Ovary (tissue), 9 donors: Measurements from ENCODE around the gene FOXN1. TPM values are rescaled to one million over a fixed set of nuclear protein-coding genes. Genes with fewer than 3 reads are reported as not detected.
"Not testable (repeated sequence)": the region's sequence is repeated elsewhere in the genome, so short reads cannot be mapped to it uniquely, and the experiment has no call there.

Experiments used
- DNase-seq, 5 donors: peaks; one replicate each; pipeline ENCODE4 v3.0.0-alpha.2; 2019 to 2020
- H3K27ac ChIP-seq, 2 donors: fragments of 200-600 bp; one replicate each; pipeline versions ENCODE4 v1.5.1 to v1.8.0; 2019 to 2022
- H3K27me3 ChIP-seq: fragments of 200-600 bp; one replicate; pipeline ENCODE4 v1.8.0; 2022
- H3K36me3 ChIP-seq: fragments of 200-600 bp; sonication (generic); one replicate; pipeline ENCODE4 v1.5.1; 2019
- H3K4me1 ChIP-seq: one replicate; pipeline ENCODE4 v1.8.1; 2013; ENCODE audit warnings: mild to moderate bottlenecking, moderate library complexity; ENCODE audit not compliant: insufficient read depth
- H3K4me3 ChIP-seq: fragments of 200-600 bp; sonication (generic); one replicate; pipeline ENCODE4 v1.5.1; 2017
- H3K9me3 ChIP-seq, 2 donors: fragments of 200-600 bp in 1 of 2; sonication (generic) in 1 of 2; one replicate each; pipeline versions ENCODE4 v1.5.1 to v1.8.1; 2013 to 2019; ENCODE audit warnings: mild to moderate bottlenecking in 1 of 2, moderate library complexity in 1 of 2
- EP300 ChIP-seq: sonication (generic); formaldehyde crosslinking; IDR thresholded peaks from one replicate; pipeline ENCODE4 v1.6.1; 2017; ENCODE audit warnings: antibody characterized with exemption
- POLR2A ChIP-seq: fragments of 450-650 bp; IDR thresholded peaks from one replicate; pipeline ENCODE4 v1.6.1; 2017; ENCODE audit warnings: antibody characterized with exemption, mild to moderate bottlenecking, moderate library complexity
- WGBS, 3 donors: extraction: QIAGEN DNeasy Blood & Tissue Kit in 1 of 3; methylation state at CpG; one replicate each; pipeline versions ENCODE4 v1.1.5 to v1.1.7; 2013 to 2017; 5-methylcytosine and 5-hydroxymethylcytosine counted together
- intact Hi-C, 4 donors: fragments of 100-400 bp; cut with DNase I; formaldehyde crosslinking; loops; one replicate each; pipeline versions ENCODE4 v1.11.0 to v1.15.1; 2022 to 2023
- polyA plus RNA-seq, 2 donors: library from polyadenylated mRNA; stranded (reverse); fragments of 200-250 nt in 1 of 2; fragments of 350-450 nt in 1 of 2; fragmentation: Illumina TruSeq in 1 of 2; extraction: RNeasy Lipid Tissue Mini Kit (QIAGEN cat#74804) in 1 of 2; gene quantifications; one replicate each; pipeline ENCODE4 v1.2.3, GENCODE V29; 2013 to 2014
- total RNA-seq, 7 donors: library from RNA; depleted of rRNA in 2 of 7; stranded (reverse); fragments of >200 nt in 2 of 7; fragmentation: NEBNext Ultra II Directional in 3 of 7; extraction: Animal tissue kit (Norgen Biotek cat#: 25700) in 3 of 7; gene quantifications; one replicate each; pipeline versions ENCODE4 v1.1.0 to v1.2.4, GENCODE V29; 2016 to 2023
- TF ChIP-seq, protein P1 (sequence below), 3 donors: fragments of 450-650 bp in 2 of 3; fragments of 200-600 bp in 1 of 3; IDR thresholded peaks; one replicate each; pipeline versions ENCODE4 v1.5.1 to v1.8.0; 2016 to 2022; ENCODE audit warnings: antibody characterized with exemption in 3 of 3, mild to moderate bottlenecking in 1 of 3
- donor health status: DM: no; HTN: no; CAD: no; lungs with moderate emphysema.
- donor health status: DM: no; HTN: no; CAD: no.
- donor health status: Bipolar disorder and iron deficiency.
- donor health status: DM: yes; HTN: yes; CAD: no.
- donor health status: DM: no; HTN: no; CAD: no.
- donor health status: DM: yes; HTN: yes; CAD: no.

FOXN1 gene
- total and polyA plus RNA-seq, 9 donors, result not detected

DNA sequence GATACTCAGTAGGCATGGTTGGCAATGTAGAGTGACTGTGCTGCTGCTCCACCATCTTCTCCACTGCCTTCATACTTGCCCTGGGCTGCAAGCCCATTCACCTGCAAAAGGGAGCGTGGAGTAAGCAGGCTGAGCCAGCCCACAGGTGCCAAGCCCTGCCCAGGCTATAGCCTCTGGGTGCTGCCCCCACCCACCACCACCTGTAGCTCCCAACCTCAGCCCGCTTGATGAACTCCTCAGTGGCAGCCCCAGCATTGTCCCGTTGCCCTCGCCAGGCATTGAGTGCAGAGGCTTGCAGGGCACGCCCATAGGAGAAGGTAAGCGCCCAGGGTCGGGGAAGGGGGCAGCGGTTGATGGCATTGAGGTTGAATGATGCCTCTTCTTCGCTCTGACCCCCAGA, 67.4 kb downstream of the FOXN1 start:
- TF ChIP-seq EP300, result no peak
- TF ChIP-seq POLR2A, result no peak
- TF ChIP-seq, protein P1, sequence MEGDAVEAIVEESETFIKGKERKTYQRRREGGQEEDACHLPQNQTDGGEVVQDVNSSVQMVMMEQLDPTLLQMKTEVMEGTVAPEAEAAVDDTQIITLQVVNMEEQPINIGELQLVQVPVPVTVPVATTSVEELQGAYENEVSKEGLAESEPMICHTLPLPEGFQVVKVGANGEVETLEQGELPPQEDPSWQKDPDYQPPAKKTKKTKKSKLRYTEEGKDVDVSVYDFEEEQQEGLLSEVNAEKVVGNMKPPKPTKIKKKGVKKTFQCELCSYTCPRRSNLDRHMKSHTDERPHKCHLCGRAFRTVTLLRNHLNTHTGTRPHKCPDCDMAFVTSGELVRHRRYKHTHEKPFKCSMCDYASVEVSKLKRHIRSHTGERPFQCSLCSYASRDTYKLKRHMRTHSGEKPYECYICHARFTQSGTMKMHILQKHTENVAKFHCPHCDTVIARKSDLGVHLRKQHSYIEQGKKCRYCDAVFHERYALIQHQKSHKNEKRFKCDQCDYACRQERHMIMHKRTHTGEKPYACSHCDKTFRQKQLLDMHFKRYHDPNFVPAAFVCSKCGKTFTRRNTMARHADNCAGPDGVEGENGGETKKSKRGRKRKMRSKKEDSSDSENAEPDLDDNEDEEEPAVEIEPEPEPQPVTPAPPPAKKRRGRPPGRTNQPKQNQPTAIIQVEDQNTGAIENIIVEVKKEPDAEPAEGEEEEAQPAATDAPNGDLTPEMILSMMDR (IDR thresholded peaks at IDR 0.05), result no peak
- no peaks in the 10 kb centered on the region for H3K27me3 ChIP-seq
- intact Hi-C loops, result no loop called here

DNA sequence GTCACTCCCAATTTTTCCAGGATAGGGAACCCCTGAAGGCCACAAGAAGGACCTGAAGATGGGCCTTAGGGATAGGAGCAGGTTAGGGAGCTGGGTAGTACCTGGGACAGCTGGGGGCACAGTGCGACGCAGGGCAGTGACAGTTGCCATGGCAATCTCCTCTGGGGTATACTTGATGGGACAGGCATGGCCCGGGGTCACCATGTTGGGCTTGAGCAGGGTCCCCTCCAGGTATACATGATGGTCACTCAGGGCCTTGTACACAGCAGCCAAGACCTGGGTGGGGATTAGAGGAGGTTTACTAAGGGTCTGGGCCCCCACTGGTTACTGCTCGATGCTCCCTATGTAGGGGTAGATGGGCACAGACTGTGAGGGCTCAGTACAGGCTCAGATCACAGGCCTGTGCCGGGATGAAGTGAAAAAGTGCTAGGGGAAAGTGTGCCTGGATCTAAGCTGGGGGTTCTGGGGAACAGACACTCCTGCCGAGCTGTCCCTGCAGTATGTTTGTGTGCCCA, 67.9 kb downstream of the FOXN1 start:
- Histone ChIP-seq H3K27ac (no peak overlapping the region), H3K27me3 (no peaks in the 10 kb centered on the region), H3K4me3 (no peak overlapping the region), H3K4me1 (peaks cover 7% of the 10 kb centered on the region), H3K36me3 (no peaks in the 10 kb centered on the region), H3K9me3 (no peaks in the 10 kb centered on the region)
- TF ChIP-seq EP300 (no peak), POLR2A (no peak)
- TF ChIP-seq, protein P1 (IDR thresholded peaks at IDR 0.05), result no peak
- intact Hi-C loops, result no loop called here
- no peak for DNase-seq
- 92 to 96% (median 95%) methylated on average over 6 of the region's 6 CpGs for WGBS, 3 donors

More for the DNA sequence above, 67.4 kb downstream of the FOXN1 start:
- H3K4me3 ChIP-seq, result no peak overlapping the region
- H3K27ac ChIP-seq, result no peak overlapping the region
- no peak for DNase-seq
- 92 to 98% (median 95%) methylated on average over 9 of the region's 9 CpGs for WGBS, 3 donors
- H3K4me1 ChIP-seq, result peaks cover 7% of the 10 kb centered on the region
- H3K36me3 ChIP-seq, result no peaks in the 10 kb centered on the region
- no peaks in the 10 kb centered on the region for H3K9me3 ChIP-seq

DNA sequence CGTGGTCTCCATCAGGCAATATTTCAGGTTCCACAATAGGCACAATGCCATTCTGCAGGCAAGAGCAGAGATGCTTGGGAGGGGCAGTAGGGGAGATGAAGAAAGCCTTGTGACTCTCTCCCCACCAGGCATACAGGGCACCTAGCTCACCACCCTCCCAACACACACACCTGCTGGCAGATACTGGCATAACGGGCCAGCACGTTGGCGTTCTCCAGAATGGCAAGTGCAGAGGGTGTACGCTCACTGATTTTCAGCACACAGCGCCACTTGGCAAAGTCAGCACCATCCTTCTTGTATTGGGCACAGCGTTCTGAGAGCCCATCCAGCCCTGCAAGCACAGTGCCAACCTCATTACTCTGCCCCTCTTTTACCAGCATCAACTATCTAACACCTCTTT, 68.4 kb downstream of the FOXN1 start:
- Histone ChIP-seq H3K27me3 (no peaks in the 10 kb centered on the region), H3K4me1 (peaks cover 7% of the 10 kb centered on the region), H3K9me3 (no peaks in the 10 kb centered on the region), H3K4me3 (no peak overlapping the region), H3K36me3 (no peaks in the 10 kb centered on the region), H3K27ac (no peak overlapping the region)
- WGBS, 3 donors, result 91 to 92% (median 92%) methylated on average over 7 of the region's 7 CpGs
- no peak for DNase-seq
- intact Hi-C loops, result no loop called here
- no peak for TF ChIP-seq POLR2A
- TF ChIP-seq EP300, result no peak
- TF ChIP-seq, protein P1 (IDR thresholded peaks at IDR 0.05), result no peak

DNA sequence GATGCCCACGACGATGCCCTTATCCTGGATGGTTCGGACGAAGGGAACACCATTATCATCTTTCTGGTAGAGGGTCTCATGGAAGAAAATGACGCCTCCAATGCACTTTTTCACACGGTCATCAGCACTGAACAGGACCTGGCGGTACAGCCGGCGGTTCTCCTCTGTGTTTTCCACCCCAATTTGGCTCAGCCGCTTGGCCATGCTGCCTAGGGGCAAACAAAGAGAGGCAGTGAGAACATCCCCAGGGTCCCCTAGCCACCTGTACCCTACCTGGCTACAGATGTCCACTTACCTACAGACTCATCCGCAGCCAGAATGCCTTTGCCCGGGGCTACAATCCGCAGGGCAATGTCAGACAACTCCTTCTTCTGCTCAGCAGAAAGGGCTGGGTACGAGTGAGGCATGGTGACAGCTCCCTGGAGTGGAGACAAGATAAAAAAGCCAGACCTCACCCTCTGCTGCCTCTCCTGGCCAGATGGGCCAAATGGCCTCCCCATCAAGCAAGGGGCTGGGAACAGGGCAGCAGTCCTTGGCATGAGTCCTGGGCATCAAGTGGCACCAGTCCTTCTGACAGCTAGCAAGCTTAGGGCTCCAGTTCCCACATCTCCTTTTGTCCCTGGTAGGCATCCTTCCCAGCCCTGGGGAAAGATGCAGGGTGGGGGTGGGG, 69.1 kb downstream of the FOXN1 start:
- TF ChIP-seq POLR2A, result no peak
- no peak for TF ChIP-seq EP300
- TF ChIP-seq, protein P1 (IDR thresholded peaks at IDR 0.05), result no peak
- intact Hi-C loops, result no loop called here
- 92 to 95% (median 93%) methylated on average over 14 of the region's 14 CpGs for WGBS, 3 donors
- H3K27ac ChIP-seq, result no peak overlapping the region
- H3K27me3 ChIP-seq, result no peaks in the 10 kb centered on the region
- no peak for DNase-seq
- no peaks in the 10 kb centered on the region for H3K36me3 ChIP-seq
- H3K9me3 ChIP-seq, result no peaks in the 10 kb centered on the region
- H3K4me1 ChIP-seq, result peaks cover 4% of the 10 kb centered on the region
- H3K4me3 ChIP-seq, result no peak overlapping the region

DNA sequence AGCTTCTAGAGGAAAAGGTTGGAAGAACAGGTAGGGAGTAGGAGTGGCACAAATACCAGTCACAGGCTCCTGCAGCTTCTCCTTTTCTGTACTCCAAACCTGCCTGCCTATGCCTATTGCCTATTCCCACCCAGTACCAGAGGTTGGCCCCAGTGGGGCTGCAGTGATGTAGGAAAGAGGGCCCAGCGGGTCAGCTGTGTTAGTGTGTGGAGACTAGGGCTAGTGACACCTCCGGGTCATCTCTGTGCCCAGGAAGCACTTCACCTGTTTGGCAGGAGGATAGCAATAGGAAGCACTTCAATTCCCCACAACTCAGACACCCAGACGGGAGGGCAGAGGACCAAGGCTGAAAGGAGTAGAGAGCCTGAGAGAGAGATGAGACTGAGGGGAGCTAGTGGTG, 69.9 kb downstream of the FOXN1 start:
- DNase-seq, intact Hi-C loops, H3K36me3 ChIP-seq, H3K9me3 ChIP-seq, H3K4me1 ChIP-seq, H3K27ac ChIP-seq, H3K27me3 ChIP-seq, H3K4me3 ChIP-seq: not testable (repeated sequence)
- WGBS, 3 donors, result 69 to 75% (median 70%) methylated on average over 3 of the region's 3 CpGs
